HG02763 (cell line): ENCODE data around the gene MUTYH.

Experiments
- ATAC-seq: cut with Tn5 transposase; IDR thresholded peaks from one replicate; pipeline ENCODE4 v1.9.1; 2021; ENCODE audit warnings: mild to moderate bottlenecking, moderate library complexity; ENCODE audit not compliant: unreplicated experiment

MUTYH gene

GRCh38 chr1:45282351-45282750 lies 57.9 kb downstream of the MUTYH start:
- no peak for ATAC-seq
